Breast epithelium (tissue), 4 donors: ENCODE measurements around the gene CDK7. TPM values are rescaled to one million over a fixed set of nuclear protein-coding genes. Genes with fewer than 3 reads are reported as not detected.

Source experiments
- DNase-seq, 2 donors: peaks; one replicate each; pipeline ENCODE4 v3.0.0-alpha.2; 2019; ENCODE audit warnings: low spot score in 2 of 2
- H3K27ac ChIP-seq, 2 donors: fragments of 200-600 bp; sonication (generic) in 1 of 2; one replicate each; pipeline ENCODE4 v1.5.1; 2016 to 2019; ENCODE audit warnings: mild to moderate bottlenecking in 1 of 2
- H3K27me3 ChIP-seq, 2 donors: fragments of 200-600 bp; sonication (generic) in 1 of 2; one replicate each; pipeline versions ENCODE4 v1.5.1 to v1.6.0; 2017 to 2019; ENCODE audit warnings: control low read depth in 1 of 2, mild to moderate bottlenecking in 1 of 2
- H3K36me3 ChIP-seq: fragments of 200-600 bp; one replicate; pipeline ENCODE4 v1.5.1; 2019
- H3K4me1 ChIP-seq, 2 donors: fragments of 200-600 bp; sonication (generic); one replicate each; pipeline ENCODE4 v1.5.1; 2016 to 2019; ENCODE audit warnings: control low read depth in 1 of 2
- H3K4me3 ChIP-seq, 3 donors: fragments of 200-600 bp; sonication (generic); 1 replicate in 2 of 3; 2 replicates in 1 of 3; pipeline ENCODE4 v1.5.1; 2016 to 2019; ENCODE audit warnings: mild to moderate bottlenecking in 3 of 3, moderate library complexity in 2 of 3
- H3K9me3 ChIP-seq, 2 donors: fragments of 200-600 bp; sonication (generic) in 1 of 2; one replicate each; pipeline ENCODE4 v1.5.1; 2016 to 2019; ENCODE audit warnings: control low read depth in 1 of 2
- POLR2A ChIP-seq: fragments of 450-650 bp; IDR thresholded peaks from one replicate; pipeline ENCODE4 v1.6.1; 2016; ENCODE audit warnings: antibody characterized with exemption, mild to moderate bottlenecking, moderate library complexity
- POLR2AphosphoS5 ChIP-seq, 3 donors: sonication (generic); formaldehyde crosslinking; IDR thresholded peaks; one replicate each; pipeline ENCODE4 v1.6.1; 2017; ENCODE audit warnings: antibody characterized with exemption in 3 of 3
- intact Hi-C: fragments of 100-400 bp; cut with DNase I; formaldehyde crosslinking; loops from one replicate; pipeline ENCODE4 v1.15.1; 2023; ENCODE audit warnings: low total_unique reads
- total RNA-seq, 3 donors: library from RNA; depleted of rRNA; stranded (reverse); fragments of >200 nt; gene quantifications; one replicate each; pipeline ENCODE4 v1.1.0, GENCODE V29; 2016
- TF ChIP-seq, protein P1 (sequence below), 3 donors: fragments of 450-650 bp; IDR thresholded peaks; one replicate each; pipeline ENCODE4 v1.5.1; 2016 to 2017; ENCODE audit warnings: antibody characterized with exemption in 3 of 3, mild to moderate bottlenecking in 3 of 3, moderate library complexity in 3 of 3

CDK7 gene
- total RNA-seq, 3 donors from 2014 or later, result 13.4 to 28.7 (median 20.3) TPM

DNA sequence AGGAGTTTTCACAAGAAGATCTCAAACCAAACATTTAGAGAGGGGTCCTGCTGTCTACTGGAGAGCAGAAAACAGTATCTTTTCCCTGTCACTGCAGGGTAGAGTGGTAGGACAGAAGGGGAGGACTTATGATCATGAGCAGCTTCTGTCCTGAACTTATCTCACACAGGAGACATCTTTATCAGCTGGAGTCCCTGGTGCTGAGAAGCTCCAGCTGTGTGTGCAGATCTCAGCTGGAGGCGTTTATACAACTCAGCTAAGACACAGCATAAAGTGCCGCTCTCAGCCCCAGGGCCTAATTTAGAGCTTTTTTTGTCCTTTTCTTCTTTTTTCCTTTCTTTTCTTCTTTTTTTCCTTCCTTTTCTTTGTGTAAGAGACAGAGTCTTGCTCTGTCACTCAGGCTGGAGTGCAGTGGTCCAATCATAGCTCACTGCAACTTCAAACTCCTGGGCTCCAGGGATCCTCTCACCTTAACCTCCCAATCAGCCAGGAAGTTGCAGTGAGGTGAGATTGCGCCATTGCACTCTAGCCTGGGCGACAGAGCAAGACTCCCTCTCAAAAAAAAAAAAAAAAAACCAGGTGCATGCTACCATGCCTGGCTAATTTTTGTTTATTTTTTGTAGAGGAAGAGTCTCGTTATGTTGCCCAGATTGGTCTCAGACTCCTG lies 66.0 kb downstream of the CDK7 start:
- intact Hi-C loops, result no loop called here
- Histone ChIP-seq H3K9me3 (no peaks in the 10 kb centered on the region), H3K27ac (no peak overlapping the region), H3K4me1 (no peaks in the 10 kb centered on the region), H3K36me3 (no peaks in the 10 kb centered on the region), H3K4me3 (no peak overlapping the region), H3K27me3 (no peaks in the 10 kb centered on the region)
- TF ChIP-seq, protein P1, sequence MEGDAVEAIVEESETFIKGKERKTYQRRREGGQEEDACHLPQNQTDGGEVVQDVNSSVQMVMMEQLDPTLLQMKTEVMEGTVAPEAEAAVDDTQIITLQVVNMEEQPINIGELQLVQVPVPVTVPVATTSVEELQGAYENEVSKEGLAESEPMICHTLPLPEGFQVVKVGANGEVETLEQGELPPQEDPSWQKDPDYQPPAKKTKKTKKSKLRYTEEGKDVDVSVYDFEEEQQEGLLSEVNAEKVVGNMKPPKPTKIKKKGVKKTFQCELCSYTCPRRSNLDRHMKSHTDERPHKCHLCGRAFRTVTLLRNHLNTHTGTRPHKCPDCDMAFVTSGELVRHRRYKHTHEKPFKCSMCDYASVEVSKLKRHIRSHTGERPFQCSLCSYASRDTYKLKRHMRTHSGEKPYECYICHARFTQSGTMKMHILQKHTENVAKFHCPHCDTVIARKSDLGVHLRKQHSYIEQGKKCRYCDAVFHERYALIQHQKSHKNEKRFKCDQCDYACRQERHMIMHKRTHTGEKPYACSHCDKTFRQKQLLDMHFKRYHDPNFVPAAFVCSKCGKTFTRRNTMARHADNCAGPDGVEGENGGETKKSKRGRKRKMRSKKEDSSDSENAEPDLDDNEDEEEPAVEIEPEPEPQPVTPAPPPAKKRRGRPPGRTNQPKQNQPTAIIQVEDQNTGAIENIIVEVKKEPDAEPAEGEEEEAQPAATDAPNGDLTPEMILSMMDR (IDR thresholded peaks at IDR 0.05), result no peak
- TF ChIP-seq POLR2AphosphoS5 (IDR thresholded peaks at IDR 0.05), result no peak
- TF ChIP-seq POLR2A, result no peak
- no peak for DNase-seq

DNA sequence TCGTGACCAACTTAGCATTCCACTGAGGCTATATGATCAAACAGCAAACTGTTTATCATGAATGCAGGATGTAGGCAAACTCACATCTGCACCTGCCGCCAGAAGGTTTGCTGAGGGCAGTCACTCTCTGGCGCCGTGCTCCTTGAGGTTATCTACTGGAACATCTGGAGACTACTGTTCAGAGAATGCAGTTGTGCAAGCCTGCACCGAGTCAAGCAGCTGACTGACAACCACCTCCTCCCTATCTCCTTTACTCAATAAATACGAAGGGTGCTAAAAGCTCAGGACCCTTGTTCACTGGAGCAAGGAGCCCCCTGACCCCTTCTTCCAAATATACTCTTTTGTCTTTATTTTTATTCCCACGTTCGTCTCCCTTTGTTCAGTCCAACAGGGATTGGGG lies 70.8 kb downstream of the CDK7 start:
- Histone ChIP-seq H3K27ac (no peak overlapping the region), H3K4me3 (no peak overlapping the region), H3K36me3 (no peaks in the 10 kb centered on the region), H3K4me1 (no peaks in the 10 kb centered on the region), H3K27me3 (no peaks in the 10 kb centered on the region), H3K9me3 (no peaks in the 10 kb centered on the region)
- intact Hi-C loops, result no loop called here
- TF ChIP-seq POLR2AphosphoS5 (IDR thresholded peaks at IDR 0.05), result no peak
- TF ChIP-seq POLR2A, result no peak
- TF ChIP-seq, protein P1 (IDR thresholded peaks at IDR 0.05), result no peak
- no peak for DNase-seq

GRCh38 chr5:69308046-69308553 lies 73.4 kb downstream of the CDK7 start:
- Histone ChIP-seq H3K4me3 (no peak overlapping the region), H3K27me3 (no peaks in the 10 kb centered on the region), H3K9me3 (no peaks in the 10 kb centered on the region), H3K27ac (no peak overlapping the region), H3K4me1 (no peaks in the 10 kb centered on the region), H3K36me3 (no peaks in the 10 kb centered on the region)
- intact Hi-C loops, result no loop called here
- TF ChIP-seq POLR2AphosphoS5 (IDR thresholded peaks at IDR 0.05), result no peak
- TF ChIP-seq, protein P1 (IDR thresholded peaks at IDR 0.05), result no peak
- no peak for TF ChIP-seq POLR2A
- DNase-seq, result no peak

- H3K4me3 ChIP-seq, result no peak overlapping the region
- H3K9me3 ChIP-seq, result no peaks in the 10 kb centered on the region
- TF ChIP-seq, protein P1 (IDR thresholded peaks at IDR 0.05), result no peak
- TF ChIP-seq POLR2A, result no peak
- no peaks in the 10 kb centered on the region for H3K36me3 ChIP-seq
- H3K4me1 ChIP-seq, result no peaks in the 10 kb centered on the region
- no peak for DNase-seq
- intact Hi-C loops, result no loop called here
- H3K27ac ChIP-seq, result no peak overlapping the region
- H3K27me3 ChIP-seq, result no peaks in the 10 kb centered on the region
These were observed 74.7 kb downstream of the CDK7 start for GRCh38 chr5:69309380-69309779.

DNA sequence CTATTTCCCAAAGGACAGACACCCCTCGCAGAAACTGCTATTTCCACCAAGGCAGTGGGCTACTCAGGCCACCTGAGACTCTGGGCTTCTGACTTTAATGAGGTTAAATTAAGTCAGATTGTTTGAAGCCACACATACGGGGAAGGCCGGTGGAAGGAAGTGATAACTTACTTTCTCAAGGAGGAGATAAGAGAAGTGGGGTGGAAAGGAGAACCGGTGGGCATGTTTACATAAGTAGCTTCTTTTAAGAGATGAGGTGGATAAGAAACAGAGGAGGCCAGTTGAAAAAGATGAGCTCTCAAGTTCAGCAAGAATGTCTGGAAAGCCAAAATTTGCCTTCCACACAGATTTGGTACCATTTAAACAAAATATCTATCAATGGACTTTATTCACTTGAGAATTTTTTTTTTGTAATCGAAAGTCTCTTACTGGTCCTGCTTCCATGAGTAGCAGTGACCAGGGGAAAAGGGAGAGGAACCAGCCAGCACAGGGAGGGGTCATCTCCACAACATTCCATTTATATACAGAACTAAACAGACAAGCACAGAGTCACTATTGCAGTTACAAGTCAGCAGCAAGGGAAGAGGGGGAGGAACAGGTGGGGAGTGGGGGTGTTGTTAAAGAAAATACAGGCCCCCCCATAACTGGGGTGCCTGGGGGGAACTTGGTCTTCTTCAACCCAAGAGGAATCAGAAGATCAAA lies 77.9 kb downstream of the CDK7 start:
- Histone ChIP-seq H3K27me3 (no peaks in the 10 kb centered on the region), H3K27ac (no peak overlapping the region)
- TF ChIP-seq, protein P1 (IDR thresholded peaks at IDR 0.05), result no peak
- TF ChIP-seq POLR2AphosphoS5 (IDR thresholded peaks at IDR 0.05) (no peak), POLR2A (no peak)

More for the DNA sequence above, 77.9 kb downstream of the CDK7 start:
- Histone ChIP-seq H3K4me3 (no peak overlapping the region), H3K4me1 (no peaks in the 10 kb centered on the region), H3K9me3 (no peaks in the 10 kb centered on the region), H3K36me3 (no peaks in the 10 kb centered on the region)
- no peak for DNase-seq
- intact Hi-C loops, result no loop called here
